K562 (cell line): ENCODE measurements around the gene NLK. TPM values are rescaled to one million over a fixed set of nuclear protein-coding genes. Genes with fewer than 3 reads are reported as not detected.
A peak's percentile ranks its signal among the peaks of the same experiment; 100 is the strongest.

ENCODE experiments used
- ATAC-seq: fragments of 200-7000 bp; cut with Tn5 transposase; 3 replicates; pipeline ENCODE4 v1.9.1; 2020; ENCODE audit warnings: moderate library complexity
- BruUV-seq: library from RNA; stranded (reverse); fragments of 400-500 nt; replicated peaks from 2 replicates; lab custom pipeline; 2021; lab: Mats Ljungman, UMichigan
- CTCF ChIA-PET: fragments of 300-600 bp; formaldehyde crosslinking; extraction: SDS; loops from one replicate; lab custom pipeline; 2021; ENCODE audit warnings: low intra/inter-chr PET ratio; lab: Yijun Ruan, JAX
- POLR2A ChIA-PET: fragments of 300-600, 350-650 bp; sonication (Branson Sonifier 250); formaldehyde crosslinking; extraction: SDS; loops from one replicate; lab custom pipeline; 2021; ENCODE audit warnings: antibody characterized with exemption, inconsistent platforms; lab: Yijun Ruan, JAX
- DNase-seq, 4 experiments: peaks; one replicate each; pipeline versions ENCODE4 v3.0.0 to v3.0.0-alpha.2; 2011 to 2018; ENCODE audit warnings: low spot score in 3 of 4, mixed read lengths in 3 of 4; ENCODE audit errors: extremely low read depth in 1 of 4
- FAIRE-seq: peaks from 2 replicates; lab custom pipeline; 2011; peaks lifted over from hg19 to GRCh38; lab: Jason Lieb, UNC
- H2AFZ ChIP-seq: 2 replicates; pipeline ENCODE4 v1.6.0; 2011; ENCODE audit warnings: low read depth, low read length, control low read depth, inconsistent platforms
- H3K27ac ChIP-seq: fragments of 200-600 bp; 3 replicates; pipeline ENCODE4 v1.8.0; 2011; ENCODE audit warnings: low read depth, mild to moderate bottlenecking, control low read depth, inconsistent platforms, low read length, moderate library complexity, mixed read lengths; ENCODE audit errors: extremely low read depth
- H3K27me3 ChIP-seq, 2 experiments: fragments of 300-600 bp in 1 of 2; 2 replicates in 1 of 2; 3 replicates in 1 of 2; pipeline versions ENCODE4 v1.6.0 to v1.8.0; 2011; ENCODE audit warnings: inconsistent platforms in 2 of 2, low read length in 2 of 2, mild to moderate bottlenecking in 1 of 2, mixed read lengths in 1 of 2, moderate library complexity in 1 of 2; ENCODE audit not compliant: control insufficient read depth in 2 of 2, insufficient read depth in 2 of 2
- H3K36me3 ChIP-seq: fragments of 300-600 bp; 3 replicates; pipeline ENCODE4 v1.8.0; 2011; ENCODE audit warnings: mild to moderate bottlenecking, low read length, inconsistent platforms; ENCODE audit not compliant: control insufficient read depth, insufficient read depth
- H3K4me1 ChIP-seq, 2 experiments: fragments of 200-600 bp in 1 of 2; replicated peaks in 1 of 2; 2 replicates in 1 of 2; 3 replicates in 1 of 2; pipeline versions ENCODE4 v1.5.1 to v1.8.0; 2011; ENCODE audit warnings: inconsistent platforms in 2 of 2, low read length in 2 of 2, mild to moderate bottlenecking in 1 of 2, mixed read lengths in 1 of 2, moderate library complexity in 1 of 2; ENCODE audit not compliant: control insufficient read depth in 2 of 2, insufficient read depth in 2 of 2
- H3K4me2 ChIP-seq: 2 replicates; pipeline ENCODE4 v1.6.1; 2011; ENCODE audit warnings: low read length, control low read depth, inconsistent platforms, mixed read lengths; ENCODE audit not compliant: insufficient read depth
- H3K4me3 ChIP-seq: fragments of 200-600 bp; sonication (generic), shearing (Covaris generic); 2 replicates; pipeline ENCODE4 v1.5.1; 2016; ENCODE audit warnings: control low read depth, inconsistent platforms
- H3K79me2 ChIP-seq: fragments of 200-600 bp; 3 replicates; pipeline ENCODE4 v1.8.0; 2011; ENCODE audit warnings: low read length, inconsistent platforms; ENCODE audit not compliant: control insufficient read depth, insufficient read depth
- H3K9ac ChIP-seq, 2 experiments: 2 replicates each; pipeline versions ENCODE4 v1.6.0 to v1.6.1; 2011; ENCODE audit warnings: low read depth in 2 of 2, low read length in 2 of 2, control low read depth in 1 of 2, inconsistent platforms in 1 of 2, mild to moderate bottlenecking in 1 of 2, mixed read lengths in 1 of 2; ENCODE audit not compliant: insufficient read depth in 1 of 2
- H3K9me1 ChIP-seq: one replicate; pipeline ENCODE4 v1.6.0; 2011; ENCODE audit warnings: inconsistent platforms, mild to moderate bottlenecking, low read length, moderate library complexity; ENCODE audit not compliant: control insufficient read depth, insufficient read depth
- H3K9me3 ChIP-seq: replicated peaks from 2 replicates; pipeline ENCODE4 v1.5.1; 2011; ENCODE audit warnings: low read depth, low read length, inconsistent platforms; ENCODE audit not compliant: control insufficient read depth, insufficient read depth
- H4K20me1 ChIP-seq: replicated peaks from 2 replicates; pipeline ENCODE4 v1.6.1; 2011; ENCODE audit warnings: low read length, inconsistent platforms, mixed read lengths; ENCODE audit not compliant: control insufficient read depth, insufficient read depth
- MBD1 ChIP-seq: fragments of 250-450 bp; sonication (Bioruptor Pico); IDR thresholded peaks from 2 replicates; pipeline ENCODE4 v1.8.0; 2022; ENCODE audit warnings: inconsistent platforms
- POLR2A ChIP-seq: fragments of 450-650 bp; conservative IDR thresholded peaks from 2 replicates; pipeline ENCODE4 v1.6.1; 2016
- SRF ChIP-seq, 2 experiments: fragments of 250-450, 450-650 bp in 1 of 2; sonication (Bioruptor Pico) in 1 of 2; sonication (generic) in 1 of 2; formaldehyde crosslinking; IDR thresholded peaks; 2 replicates each; pipeline versions ENCODE4 v1.5.0 to v1.5.1; 2020 to 2022; ENCODE audit warnings: mild to moderate bottlenecking in 1 of 2, missing genetic modification reagents in 1 of 2
- ZNF280A ChIP-seq: fragments of 450-650 bp; IDR thresholded peaks from 2 replicates; pipeline ENCODE4 v1.6.1; 2018; ENCODE audit warnings: mild to moderate bottlenecking, low read depth; ENCODE audit not compliant: partially characterized antibody
- WGBS: fragments of 100-300 bp; shearing (Covaris generic); methylation state at CpG from one replicate; pipeline ENCODE4 v1.1.6; 2016; ENCODE audit warnings: low coverage, mixed read lengths; ENCODE audit not compliant: insufficient coverage; ENCODE audit errors: missing lambda C conversion rate; 5-methylcytosine and 5-hydroxymethylcytosine counted together
- in situ Hi-C: fragments of 300-500 bp; cut with MboI; formaldehyde crosslinking; loops from 4 replicates; pipeline ENCODE4 v1.15.0; 2018; ENCODE audit warnings: inconsistent platforms, mixed read lengths
- intact Hi-C: fragments of 100-400 bp; cut with micrococcal nuclease; formaldehyde crosslinking; loops from 2 replicates; pipeline ENCODE4 v1.14.2; 2022
- polyA plus RNA-seq, 8 experiments: library from polyadenylated mRNA; depleted of rRNA in 4 of 8; stranded (reverse) in 5 of 8; unstranded in 3 of 8; fragments of >200 nt; fragmentation: Nextera tagmentation in 2 of 8; fragmentation: Illumina TruSeq in 1 of 8; extraction: Ambion mirVana in 2 of 8; extraction: Trizol in 1 of 8; gene quantifications; 2 replicates each; pipeline versions ENCODE4 v1.2.1 to v1.2.3, GENCODE V29; 2011 to 2014; ENCODE audit warnings: inconsistent platforms in 1 of 8, missing spikeins in 1 of 8
- total RNA-seq, 7 experiments: library from RNA; depleted of rRNA in 6 of 7; stranded (reverse); fragments of >200 nt in 6 of 7; fragmentation: Illumina TruSeq in 2 of 7; extraction: Trizol in 2 of 7; gene quantifications; 2 replicates each; pipeline versions ENCODE4 v1.2.1 to v1.2.3, GENCODE V29; 2011 to 2021; ENCODE audit warnings: low replicate concordance in 1 of 7

The NLK gene
- total and polyA plus RNA-seq, 9 of the 15 experiments (the other 6 are each of a cell fraction or from before 2014, with no cell fraction given), result 10.9 to 59.6 (median 26.7) TPM

GRCh38 chr17:28242791-28243190, 200.3 kb downstream of the NLK start:
- H3K79me2 ChIP-seq, result no peaks in the 10 kb centered on the region
- DNase-seq (no peak), FAIRE-seq (no peak), ATAC-seq (no peak)
- H3K9me3 ChIP-seq, result no peaks in the 10 kb centered on the region; the same call in 1 of the 2 replicates
- peak in 1 of 2 experiments; percentile 60; a peak in 1 of 4 replicates for TF ChIP-seq SRF (CRISPR knock-in tag; IDR thresholded peaks at IDR 0.05)
- no peak for TF ChIP-seq ZNF280A
- TF ChIP-seq POLR2A, result 0 out of 2 replicates have a peak, but pooled peaks have one; percentile 39
- TF ChIP-seq MBD1 (CRISPR knock-in tag), result no peak
- BruUV-seq, result no TSS peak
- in situ Hi-C loops, result no loop called here
- POLR2A ChIA-PET, result interaction anchor here (0.7 kb wide), 1 partner anchor 330 kb away, joined by 3 read pairs; no protein-coding TSS in a partner anchor
- no peak overlapping the region for H3K27ac ChIP-seq
- H3K4me1 ChIP-seq, result peaks cover 9 to 20% of the 10 kb centered on the region in 2 experiments; a peak in 4 of 5 replicates
- no peak overlapping the region for H3K4me3 ChIP-seq
- CTCF ChIA-PET, result no interaction called here
- H4K20me1 ChIP-seq, result no peaks in the 10 kb centered on the region
- intact Hi-C loops, result no loop called here
- H3K27me3 ChIP-seq, result peaks cover 0 to 8% of the 10 kb centered on the region in 2 experiments; a peak in 2 of 5 replicates
- no peak overlapping the region for H3K9ac ChIP-seq
- no peak overlapping the region for H2AFZ ChIP-seq
- H3K4me2 ChIP-seq, result no peak overlapping the region
- H3K9me1 ChIP-seq, result peaks cover 3% of the 10 kb centered on the region
- 32% methylated on average over 6 of the region's 6 CpGs for WGBS
- no peaks in the 10 kb centered on the region for H3K36me3 ChIP-seq
